Ascending aorta (tissue), 2 donors: ENCODE results near the gene LEO1. TPM values are rescaled to one million over a fixed set of nuclear protein-coding genes. Genes with fewer than 3 reads are reported as not detected.
A peak's percentile ranks its signal among the peaks of the same experiment; 100 is the strongest.

Experiments
- DNase-seq, 2 donors: peaks; one replicate each; pipeline ENCODE4 v3.0.0-alpha.2; 2019; ENCODE audit warnings: low spot score in 2 of 2
- H3K27ac ChIP-seq, 2 donors: fragments of 200-600 bp; sonication (generic); one replicate each; pipeline ENCODE4 v1.5.1; 2016 to 2017; ENCODE audit warnings: mild to moderate bottlenecking in 1 of 2
- H3K27me3 ChIP-seq: fragments of 200-600 bp; sonication (generic); one replicate; pipeline ENCODE4 v1.5.1; 2017
- H3K36me3 ChIP-seq, 2 donors: fragments of 200-600 bp; sonication (generic); one replicate each; pipeline ENCODE4 v1.5.1; 2016
- H3K4me1 ChIP-seq, 2 donors: fragments of 200-600 bp; sonication (generic); one replicate each; pipeline ENCODE4 v1.5.1; 2016 to 2017; ENCODE audit warnings: mild to moderate bottlenecking in 1 of 2
- H3K4me3 ChIP-seq, 2 donors: fragments of 200-600 bp; sonication (generic); one replicate each; pipeline ENCODE4 v1.5.1; 2016 to 2017; ENCODE audit warnings: mild to moderate bottlenecking in 1 of 2
- H3K9me3 ChIP-seq, 2 donors: fragments of 200-600 bp; sonication (generic); one replicate each; pipeline ENCODE4 v1.5.1; 2016
- intact Hi-C: fragments of 100-400 bp; cut with DNase I; formaldehyde crosslinking; loops from one replicate; pipeline ENCODE4 v1.15.1; 2023
- total RNA-seq: library from RNA; depleted of rRNA; stranded (reverse); fragments of >200 nt; gene quantifications from one replicate; pipeline ENCODE4 v1.1.0, GENCODE V29; 2016
- TF ChIP-seq, protein P1 (sequence below), 3 experiments: fragments of 200-600 bp in 2 of 3; fragments of 450-650 bp in 1 of 3; sonication (generic) in 2 of 3; IDR thresholded peaks; one replicate each; pipeline ENCODE4 v1.5.1; 2016 to 2019; ENCODE audit warnings: antibody characterized with exemption in 3 of 3, mild to moderate bottlenecking in 1 of 3, moderate library complexity in 1 of 3

Gene LEO1
- total RNA-seq, result 1.8 TPM

DNA sequence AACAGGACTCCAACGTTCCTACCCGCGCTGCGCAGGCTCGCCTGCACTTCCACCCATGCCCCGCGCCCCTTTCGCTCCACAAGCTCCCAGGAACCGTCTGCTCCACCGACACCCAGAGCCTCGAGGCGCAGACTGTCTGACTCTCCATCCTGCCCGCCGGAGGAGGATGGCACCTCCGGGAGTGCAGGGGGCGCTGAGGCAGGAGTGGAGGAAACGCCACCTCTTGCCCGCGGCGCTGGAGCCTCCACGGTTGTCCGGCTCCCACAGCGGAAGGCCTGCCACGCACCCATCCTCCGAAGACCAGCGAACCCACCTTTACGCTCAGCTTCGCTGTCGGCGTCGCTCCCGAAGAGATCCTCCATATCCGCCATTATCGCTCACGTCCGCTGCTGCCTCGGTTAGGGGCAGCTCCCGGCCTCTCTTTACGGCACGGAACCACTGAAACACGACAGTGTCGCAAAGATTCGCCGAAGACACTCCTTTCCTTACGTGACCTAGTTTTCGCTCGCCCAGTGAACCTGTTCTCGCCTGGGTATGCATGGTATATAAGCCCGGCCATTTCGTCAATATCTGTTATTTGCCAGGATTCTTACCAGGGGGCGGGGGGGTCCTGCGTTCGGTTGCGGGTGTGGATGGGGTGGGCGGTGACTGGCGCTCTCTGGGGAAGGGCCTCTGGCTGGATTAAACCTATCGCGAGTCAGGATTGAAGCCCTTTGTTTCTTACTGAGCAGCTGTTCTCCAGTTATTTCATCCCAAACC, at the start of gene LEO1:
LEO1 (minus strand) TSS at position 404 of the 759 bp plus-strand sequence; CDS start at position 371, 33 bp downstream.
- Histone ChIP-seq H3K9me3 (peaks cover 0 to 11% of the 10 kb centered on the region in 2 donors), H3K27me3 (no peaks in the 10 kb centered on the region), H3K27ac (peak within 1 kb of the TSS; percentile 78 to 90), H3K36me3 (no peaks in the 10 kb centered on the region), H3K4me3 (peak within 1 kb of the TSS; percentile 69 to 84), H3K4me1 (peaks cover 0 to 5% of the 10 kb centered on the region in 2 donors)
- TF ChIP-seq, protein P1, sequence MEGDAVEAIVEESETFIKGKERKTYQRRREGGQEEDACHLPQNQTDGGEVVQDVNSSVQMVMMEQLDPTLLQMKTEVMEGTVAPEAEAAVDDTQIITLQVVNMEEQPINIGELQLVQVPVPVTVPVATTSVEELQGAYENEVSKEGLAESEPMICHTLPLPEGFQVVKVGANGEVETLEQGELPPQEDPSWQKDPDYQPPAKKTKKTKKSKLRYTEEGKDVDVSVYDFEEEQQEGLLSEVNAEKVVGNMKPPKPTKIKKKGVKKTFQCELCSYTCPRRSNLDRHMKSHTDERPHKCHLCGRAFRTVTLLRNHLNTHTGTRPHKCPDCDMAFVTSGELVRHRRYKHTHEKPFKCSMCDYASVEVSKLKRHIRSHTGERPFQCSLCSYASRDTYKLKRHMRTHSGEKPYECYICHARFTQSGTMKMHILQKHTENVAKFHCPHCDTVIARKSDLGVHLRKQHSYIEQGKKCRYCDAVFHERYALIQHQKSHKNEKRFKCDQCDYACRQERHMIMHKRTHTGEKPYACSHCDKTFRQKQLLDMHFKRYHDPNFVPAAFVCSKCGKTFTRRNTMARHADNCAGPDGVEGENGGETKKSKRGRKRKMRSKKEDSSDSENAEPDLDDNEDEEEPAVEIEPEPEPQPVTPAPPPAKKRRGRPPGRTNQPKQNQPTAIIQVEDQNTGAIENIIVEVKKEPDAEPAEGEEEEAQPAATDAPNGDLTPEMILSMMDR (IDR thresholded peaks at IDR 0.05), result peak in 2 of 3 experiments; percentile 48 to 56
- DNase-seq, result peak; percentile 63 to 95
- intact Hi-C loops, result loop anchor here (1.0 to 10.0 kb wide), 3 partner anchors 48 to 173 kb away; partner anchors contain the start of gene MAPK6

DNA sequence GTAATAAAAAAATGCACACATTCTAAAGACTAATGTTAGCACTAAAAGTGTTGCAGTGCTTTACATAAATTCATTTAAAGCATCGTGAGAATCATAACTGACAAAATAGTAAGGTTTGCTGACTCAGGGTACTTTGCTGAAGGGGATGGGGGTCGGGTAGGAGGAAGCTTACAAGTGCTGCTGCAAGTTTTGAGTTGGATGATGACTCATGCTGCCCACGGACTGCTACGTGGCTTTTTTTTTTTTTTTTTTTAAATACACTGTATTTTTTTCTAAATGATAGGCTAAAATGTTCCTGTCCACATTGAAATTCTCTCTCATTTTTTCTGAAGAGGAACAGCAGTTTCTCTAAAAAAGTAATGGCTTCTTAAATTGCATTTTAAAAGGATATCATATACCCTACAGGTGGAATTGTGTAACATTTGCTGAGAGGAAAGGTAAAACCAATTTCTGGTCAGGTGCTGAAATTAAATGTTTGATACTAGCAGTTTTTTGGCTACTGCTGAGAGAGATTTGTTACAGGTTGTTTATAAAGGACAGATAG, 49.6 kb upstream of the LEO1 start:
- H3K4me1 ChIP-seq, result peaks cover 5 to 13% of the 10 kb centered on the region in 2 donors
- peak overlapping the region; percentile 71 to 82 for H3K4me3 ChIP-seq
- TF ChIP-seq, protein P1 (IDR thresholded peaks at IDR 0.05), result no peak
- intact Hi-C loops, result no loop called here
- peak overlapping the region; percentile 88 to 92 for H3K27ac ChIP-seq
- H3K27me3 ChIP-seq, result no peaks in the 10 kb centered on the region
- no peaks in the 10 kb centered on the region for H3K9me3 ChIP-seq
- DNase-seq, result peak; percentile 27 to 70
- no peaks in the 10 kb centered on the region for H3K36me3 ChIP-seq

DNA sequence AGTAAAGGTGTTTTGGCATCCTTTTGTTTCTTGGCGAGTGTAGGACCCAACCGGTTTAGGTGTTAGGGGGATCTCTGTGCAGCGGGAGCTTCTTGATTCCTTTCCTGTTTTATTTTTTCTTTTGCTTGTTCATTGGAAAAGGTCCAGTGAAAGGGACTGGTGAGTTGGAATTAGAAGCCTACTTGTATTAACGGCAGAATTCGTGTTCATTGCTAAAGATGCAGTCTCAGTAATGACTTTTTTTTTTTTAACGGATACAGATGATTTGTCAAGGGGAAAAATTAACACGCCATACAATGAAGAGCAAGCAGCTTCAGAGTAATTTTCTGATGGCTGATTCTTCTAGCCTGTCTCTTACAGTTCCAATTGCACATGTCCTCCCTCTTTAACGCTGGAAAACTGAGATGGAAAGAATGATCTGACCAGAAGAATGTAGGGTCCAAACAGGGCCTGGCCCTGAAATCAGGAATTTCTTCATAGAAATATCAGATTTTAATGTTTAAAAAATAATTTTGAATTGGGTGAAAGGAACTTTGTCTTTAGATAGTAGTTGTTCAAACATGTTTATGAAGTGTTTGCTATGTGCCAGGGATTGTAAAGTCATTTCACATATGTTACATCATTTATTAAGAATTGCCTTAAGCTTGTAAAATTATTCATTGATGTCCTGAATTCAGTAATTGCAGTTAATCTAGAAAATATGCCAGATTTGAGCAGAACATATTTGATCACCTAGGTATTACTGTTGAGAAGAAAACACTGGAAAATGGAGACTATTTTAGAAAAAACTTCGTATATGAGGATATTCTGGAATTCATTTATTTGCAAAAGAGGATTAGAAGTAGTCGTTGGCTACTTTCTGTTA, 48.9 kb upstream of the LEO1 start:
- Histone ChIP-seq H3K4me1 (peaks cover 5 to 13% of the 10 kb centered on the region in 2 donors), H3K27ac (peak overlapping the region; percentile 88 to 92), H3K4me3 (peak overlapping the region; percentile 71 to 82), H3K36me3 (no peaks in the 10 kb centered on the region), H3K9me3 (no peaks in the 10 kb centered on the region), H3K27me3 (no peaks in the 10 kb centered on the region)
- intact Hi-C loops, result no loop called here
- TF ChIP-seq, protein P1 (IDR thresholded peaks at IDR 0.05), result no peak
- no peak for DNase-seq

DNA sequence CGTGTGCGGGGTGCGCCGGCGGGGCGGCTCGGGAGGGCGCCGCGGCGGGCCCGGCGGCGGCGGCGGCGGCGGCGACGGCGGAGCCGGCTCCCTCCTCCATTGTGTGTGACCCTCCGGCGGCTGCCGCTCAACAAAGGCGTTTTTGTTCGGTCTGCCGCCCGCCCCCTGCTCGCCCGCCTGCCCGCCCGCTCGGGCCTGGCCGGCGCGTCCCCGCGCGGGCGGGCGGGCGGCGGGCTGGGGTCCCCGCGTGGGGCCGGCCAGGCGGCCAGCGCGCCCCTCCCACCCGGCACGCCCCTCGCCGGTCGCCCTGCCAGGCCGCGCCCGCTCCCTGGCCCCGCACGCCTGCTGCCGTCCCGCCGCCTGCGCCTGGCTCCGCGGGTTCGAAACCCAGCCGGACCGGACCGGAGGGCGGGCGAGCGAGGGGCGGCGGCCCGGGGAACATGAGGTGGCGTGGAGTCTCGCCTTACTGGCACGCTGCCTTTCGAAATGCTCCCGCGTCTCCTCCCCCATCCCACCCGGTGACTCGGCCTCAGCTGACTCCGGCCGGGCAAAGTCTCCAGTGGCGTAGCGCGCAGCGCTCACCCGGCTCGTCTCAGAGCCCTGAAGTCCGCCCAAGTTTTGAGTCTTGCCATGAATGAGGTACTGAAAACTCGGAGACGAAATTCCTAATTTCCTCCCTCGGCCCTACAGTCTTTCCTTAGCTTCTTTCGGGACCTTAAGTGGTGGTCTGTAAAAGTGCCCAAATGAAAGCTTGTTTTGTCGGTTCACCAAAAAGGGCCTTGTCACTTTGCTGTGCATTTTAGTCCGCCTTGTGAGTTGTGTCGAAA, 48.0 kb upstream of the LEO1 start:
- Histone ChIP-seq H3K4me1 (peaks cover 5 to 13% of the 10 kb centered on the region in 2 donors), H3K4me3 (peak overlapping the region; percentile 71 to 82), H3K27me3 (no peaks in the 10 kb centered on the region), H3K9me3 (no peaks in the 10 kb centered on the region), H3K27ac (peak overlapping the region; percentile 88 to 92), H3K36me3 (no peaks in the 10 kb centered on the region)
- DNase-seq, result peak; percentile 57 to 94
- TF ChIP-seq, protein P1 (IDR thresholded peaks at IDR 0.05), result no peak
- intact Hi-C loops, result loop anchor here (1.0 to 5.0 kb wide), 4 partner anchors 48 to 659 kb away; partner anchors contain the start of genes ATOSA and LEO1
